Measurements from ENCODE around the gene PRAMEF20.

PRAMEF20 gene

GRCh38 chr1:13465515-13465914 lies 55.3 kb downstream of the PRAMEF20 start:
- DNase-seq, result no peak

- DNase-seq, result no peak
Measured at GRCh38 chr1:13469343-13469742, 59.1 kb downstream of the PRAMEF20 start.

Data from activated CD4-positive, alpha-beta T cell treated with anti-CD3 and anti-CD28 coated beads, Interleukin-2, Interleukin-6, amounts not matched to agents 100 ng/mL and 50 ng/mL, durations not matched to agents 16 hours and 8 hours (primary cell).